ENCODE results near the gene MCEMP1.

Gene MCEMP1

DNA sequence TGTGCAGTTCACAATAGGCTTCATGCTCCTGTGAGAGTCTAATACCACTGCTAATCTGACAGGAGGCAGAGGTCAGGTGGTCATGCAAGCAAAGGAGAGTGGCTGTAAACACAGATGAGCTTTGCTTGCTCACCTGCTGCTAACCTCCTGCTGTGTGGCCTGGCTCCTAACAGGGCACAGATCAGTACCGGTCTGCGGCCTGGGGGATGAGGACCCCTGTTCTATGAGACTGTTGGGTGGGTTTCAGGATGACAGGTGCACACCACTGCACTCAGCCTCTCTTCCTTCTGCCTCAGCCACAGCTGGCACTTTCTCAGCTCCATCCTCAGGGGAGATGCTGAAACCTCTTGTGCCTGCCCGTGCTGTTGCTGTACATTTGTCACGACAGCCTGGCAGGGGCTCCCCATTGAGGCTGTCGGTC lies 45.4 kb downstream of the MCEMP1 start:
- peak; percentile 83 for FAIRE-seq
- no peak for TF ChIP-seq POLR2AphosphoS5 (IDR thresholded peaks at IDR 0.05; ENCODE audit: low read depth, low read length)
- no peak for TF ChIP-seq POLR2A (IDR thresholded peaks at IDR 0.05; ENCODE audit: low read depth, low read length)
- TF ChIP-seq TAF1 (IDR thresholded peaks at IDR 0.05; ENCODE audit: borderline replicate concordance, low read depth, low read length) = no peak
- DNase-seq (ENCODE audit: insufficient read length) = no peak

DNA sequence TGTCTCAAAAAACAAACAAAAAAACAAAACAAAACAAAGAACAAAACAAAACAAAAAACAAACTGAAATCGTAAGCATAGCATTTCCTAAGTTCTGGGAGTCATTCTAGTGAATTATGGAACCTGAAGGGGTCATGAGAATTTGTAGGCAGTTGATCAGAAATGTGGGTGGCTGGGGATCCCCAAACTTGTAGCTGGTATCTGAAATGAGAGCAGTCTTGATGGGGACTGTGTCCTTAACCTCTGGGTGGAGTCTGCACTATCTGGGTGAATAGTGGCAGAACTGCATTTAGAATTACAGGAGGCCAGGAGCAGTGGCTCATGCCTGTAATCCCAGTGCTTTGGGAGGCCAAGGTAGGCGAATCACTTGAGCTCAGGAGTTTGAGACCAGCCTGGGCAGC lies 48.9 kb downstream of the MCEMP1 start:
- no peak for FAIRE-seq
- DNase-seq (ENCODE audit: insufficient read length) = no peak
- TF ChIP-seq POLR2A (IDR thresholded peaks at IDR 0.05; ENCODE audit: low read depth, low read length) (no peak), POLR2AphosphoS5 (IDR thresholded peaks at IDR 0.05; ENCODE audit: low read depth, low read length) (no peak), TAF1 (IDR thresholded peaks at IDR 0.05; ENCODE audit: borderline replicate concordance, low read depth, low read length) (no peak)

DNA sequence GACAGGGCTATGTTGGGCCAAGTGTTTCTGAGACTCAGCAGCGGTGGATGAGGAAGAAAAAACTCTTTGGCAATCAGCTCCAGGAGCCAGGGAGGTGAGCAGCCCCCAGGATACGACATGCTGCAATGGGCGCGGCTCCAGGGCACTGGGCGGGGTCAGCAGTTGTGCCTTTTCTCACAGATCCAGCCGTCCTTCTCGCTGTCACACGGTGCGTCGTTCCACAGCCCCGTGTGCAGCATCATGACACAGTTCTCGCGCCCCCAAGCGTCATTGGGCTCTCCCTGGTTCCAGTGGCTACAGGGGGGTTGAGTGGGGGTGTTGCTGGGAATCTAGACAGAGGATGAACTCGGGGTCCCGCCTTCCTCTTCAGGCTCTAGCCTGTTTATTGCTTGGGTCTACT lies 52.3 kb downstream of the MCEMP1 start:
- TF ChIP-seq POLR2A (IDR thresholded peaks at IDR 0.05; ENCODE audit: low read depth, low read length) = no peak
- TF ChIP-seq POLR2AphosphoS5 (IDR thresholded peaks at IDR 0.05; ENCODE audit: low read depth, low read length) = no peak
- no peak for TF ChIP-seq TAF1 (IDR thresholded peaks at IDR 0.05; ENCODE audit: borderline replicate concordance, low read depth, low read length)
- no peak for DNase-seq (ENCODE audit: insufficient read length)
- no peak for FAIRE-seq
